Dedifferentiated amniotic fluid mesenchymal stem cell (primary cell): Measurements from ENCODE around the gene PKD2L2.
"Not testable (repeated sequence)": the region's sequence is repeated elsewhere in the genome, so short reads cannot be mapped to it uniquely, and the experiment has no call there.

Experiments used
- DNase-seq: peaks from one replicate; pipeline ENCODE4 v3.0.0-alpha.2; 2016; ENCODE audit errors: extremely low spot score

Gene PKD2L2

GRCh38 chr5:137957948-137958347 lies 68.7 kb downstream of the PKD2L2 start:
- DNase-seq: no peak

DNA sequence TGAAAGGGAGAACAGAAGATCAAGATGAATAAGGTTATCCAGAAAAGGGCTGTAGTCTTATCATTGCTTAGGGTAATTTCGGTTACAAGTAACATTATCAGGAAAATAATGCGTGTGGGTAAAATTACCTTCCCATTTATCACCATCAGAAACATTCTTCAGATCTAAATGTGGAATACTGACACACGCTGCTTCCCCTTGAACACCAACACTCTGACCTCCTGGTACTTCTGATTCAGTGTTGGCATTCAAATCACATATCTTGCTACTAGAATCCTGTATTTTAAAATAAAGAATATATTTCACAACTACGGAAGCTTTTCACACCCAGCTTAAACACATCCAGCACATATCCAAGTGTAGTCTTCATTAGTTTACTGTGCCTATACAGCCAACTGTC lies 70.2 kb downstream of the PKD2L2 start:
- DNase-seq: no peak

GRCh38 chr5:137960141-137960540 lies 70.9 kb downstream of the PKD2L2 start:
- no peak for DNase-seq

GRCh38 chr5:137960819-137961218 lies 71.6 kb downstream of the PKD2L2 start:
- no peak for DNase-seq

DNA sequence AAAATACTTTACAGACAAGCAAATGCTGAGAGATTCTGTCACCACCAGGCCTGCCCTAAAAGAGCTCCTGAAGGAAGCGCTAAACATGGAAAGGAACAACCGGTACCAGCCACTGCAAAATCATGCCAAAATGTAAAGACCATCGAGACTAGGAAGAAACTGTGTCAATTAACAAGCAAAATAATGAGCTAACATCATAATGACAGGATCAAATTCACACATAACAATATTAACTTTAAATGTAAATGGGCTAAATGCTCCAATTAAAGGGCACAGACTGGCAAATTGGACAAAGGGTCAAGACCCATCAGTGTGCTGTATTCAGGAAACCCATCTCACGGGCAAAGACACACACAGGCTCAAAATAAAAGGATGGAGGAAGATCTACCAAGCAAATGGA lies 81.1 kb downstream of the PKD2L2 start:
- not testable (repeated sequence) for DNase-seq

DNA sequence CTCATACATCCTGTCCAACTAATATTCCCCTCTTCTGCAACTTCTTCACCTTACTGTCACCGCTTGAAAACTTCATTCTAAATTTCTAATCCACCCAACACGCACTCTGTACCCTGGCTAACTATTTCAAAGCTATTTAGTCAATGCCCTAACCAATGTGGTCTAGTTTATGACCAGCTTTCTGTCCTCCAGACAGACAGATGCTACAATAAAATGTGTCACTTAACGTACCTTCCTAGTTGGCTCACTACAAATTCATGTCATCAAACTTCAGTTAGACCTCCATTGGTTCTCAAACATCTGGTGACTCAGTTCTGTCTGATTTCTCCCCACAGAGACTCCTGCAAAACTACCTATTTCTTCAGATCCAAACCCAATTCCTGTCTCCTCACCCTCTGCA lies 86.0 kb downstream of the PKD2L2 start:
- DNase-seq: no peak

- no peak for DNase-seq
These were observed 100.2 kb downstream of the PKD2L2 start for GRCh38 chr5:137989419-137989818.
